HG02943 (cell line): ENCODE results near the gene MAPKAP1.
"Not testable (repeated sequence)": the region's sequence is repeated elsewhere in the genome, so short reads cannot be mapped to it uniquely, and the experiment has no call there.

Experiments used
- ATAC-seq: cut with Tn5 transposase; IDR thresholded peaks from one replicate; pipeline ENCODE4 v1.9.1; 2021; ENCODE audit warnings: mild to moderate bottlenecking, low read depth, moderate library complexity; ENCODE audit not compliant: unreplicated experiment

Gene MAPKAP1

DNA sequence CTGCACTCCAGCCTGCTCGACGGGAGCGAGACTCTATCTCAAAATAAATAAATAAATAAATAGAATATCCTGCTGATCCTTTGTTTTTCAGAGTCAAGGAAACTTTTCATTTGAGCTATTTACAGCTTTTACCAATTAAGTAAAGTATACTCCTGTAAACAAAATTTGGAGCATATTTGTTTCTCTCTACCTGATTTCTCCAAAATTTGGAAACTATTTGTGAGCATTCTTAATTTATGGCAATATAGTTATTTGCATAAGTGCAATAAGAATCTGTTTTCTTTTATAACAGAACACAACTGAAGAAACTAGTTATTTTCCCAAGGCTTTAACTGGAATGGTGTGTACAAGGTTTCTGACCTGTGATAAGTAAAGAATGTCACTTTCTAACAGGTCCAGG lies 135.2 kb downstream of the MAPKAP1 start:
- ATAC-seq = not testable (repeated sequence)

- no peak for ATAC-seq
These were observed 136.8 kb downstream of the MAPKAP1 start for GRCh38 chr9:125570246-125570645.

DNA sequence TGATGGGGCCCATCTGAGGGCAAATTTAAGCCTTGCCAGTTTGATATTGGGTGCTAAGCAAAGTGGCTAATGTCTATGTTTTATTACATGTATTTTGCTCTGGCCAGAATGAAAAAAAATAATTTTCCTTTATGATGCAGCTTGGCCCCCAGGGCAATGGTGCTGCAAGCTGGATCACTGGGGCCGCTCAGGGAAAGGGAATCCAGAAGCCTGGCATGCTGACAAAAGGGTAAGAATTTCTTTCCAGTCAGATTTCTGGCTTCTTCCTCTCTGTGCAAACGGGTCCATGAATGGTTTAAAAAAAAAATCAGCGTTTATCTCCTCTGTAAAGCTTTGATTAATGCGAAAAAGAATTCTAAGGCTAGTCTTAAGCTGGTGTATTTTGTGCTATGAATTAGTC lies 138.4 kb downstream of the MAPKAP1 start:
- ATAC-seq = no peak

GRCh38 chr9:125566051-125566450 lies 141.0 kb downstream of the MAPKAP1 start:
- not testable (repeated sequence) for ATAC-seq

DNA sequence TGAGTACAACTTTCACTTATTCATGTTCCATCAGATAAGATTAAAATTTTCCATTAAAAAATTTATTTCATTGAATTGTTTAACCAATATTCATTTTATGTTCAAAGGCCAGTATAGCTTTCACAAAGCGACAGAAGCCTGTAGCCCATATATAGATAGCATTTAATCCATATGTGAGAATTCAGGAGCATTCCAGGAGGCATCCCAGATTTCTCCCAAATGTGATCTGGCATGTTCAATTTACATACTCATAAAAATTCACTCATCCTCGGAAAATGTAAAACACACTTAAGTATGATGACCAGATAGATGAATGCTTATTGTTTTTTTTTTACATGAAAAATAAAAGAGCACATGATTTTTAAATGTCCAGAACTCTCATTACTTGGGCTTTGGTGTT lies 141.9 kb downstream of the MAPKAP1 start:
- no peak for ATAC-seq

- no peak for ATAC-seq
These were observed 142.4 kb downstream of the MAPKAP1 start for GRCh38 chr9:125564631-125565030.

DNA sequence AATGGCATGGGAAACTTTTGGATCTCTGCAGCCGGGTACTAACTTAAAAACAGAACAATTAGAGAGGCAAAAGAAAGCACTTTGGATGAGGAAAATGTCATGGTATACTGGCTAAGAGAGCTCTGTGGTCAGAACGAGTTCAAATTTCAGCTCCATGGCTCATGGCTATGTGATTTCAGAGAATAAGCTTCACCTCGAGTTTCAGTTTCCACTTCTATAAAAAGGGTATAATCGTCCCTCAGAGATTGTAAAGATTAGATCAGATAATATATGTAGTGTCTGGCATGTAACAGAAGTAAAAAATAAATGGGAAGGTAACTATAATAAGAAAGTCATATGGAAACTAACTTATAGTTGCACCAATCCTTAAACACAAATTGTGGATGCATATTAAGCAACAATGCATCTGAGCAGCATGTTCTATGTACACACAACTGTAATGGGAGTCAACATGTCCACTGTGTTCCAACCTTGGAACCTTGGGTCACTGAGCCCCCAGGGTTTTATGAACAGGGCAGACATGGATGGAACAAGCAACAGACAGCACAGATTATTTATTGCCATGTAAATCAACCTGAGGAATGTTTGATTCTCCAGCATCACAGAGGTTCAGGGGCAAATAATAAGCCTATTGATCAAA lies 145.4 kb downstream of the MAPKAP1 start:
- ATAC-seq = no peak

GRCh38 chr9:125559894-125560293 lies 147.1 kb downstream of the MAPKAP1 start:
- no peak for ATAC-seq

DNA sequence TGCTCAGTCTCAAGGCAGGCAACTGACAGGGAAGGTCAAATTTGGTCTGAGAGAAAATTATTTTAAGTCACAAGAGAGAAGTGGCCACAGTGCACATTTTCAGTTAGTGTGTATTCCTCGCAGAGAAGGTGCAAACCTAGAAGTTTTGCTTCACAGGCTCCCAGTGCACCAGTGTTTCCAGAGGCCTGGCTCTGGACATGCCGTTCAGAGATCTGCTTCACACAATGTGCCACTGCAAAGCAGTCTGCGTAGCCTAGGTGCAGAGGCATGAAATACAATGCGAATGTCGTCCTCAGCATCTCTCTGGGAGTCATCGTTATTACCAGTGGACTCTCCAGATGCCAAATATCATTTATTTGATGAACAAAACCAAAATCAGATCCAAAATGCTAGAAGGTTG lies 147.8 kb downstream of the MAPKAP1 start:
- ATAC-seq = no peak

GRCh38 chr9:125558453-125559092 lies 148.4 kb downstream of the MAPKAP1 start:
- no peak for ATAC-seq

DNA sequence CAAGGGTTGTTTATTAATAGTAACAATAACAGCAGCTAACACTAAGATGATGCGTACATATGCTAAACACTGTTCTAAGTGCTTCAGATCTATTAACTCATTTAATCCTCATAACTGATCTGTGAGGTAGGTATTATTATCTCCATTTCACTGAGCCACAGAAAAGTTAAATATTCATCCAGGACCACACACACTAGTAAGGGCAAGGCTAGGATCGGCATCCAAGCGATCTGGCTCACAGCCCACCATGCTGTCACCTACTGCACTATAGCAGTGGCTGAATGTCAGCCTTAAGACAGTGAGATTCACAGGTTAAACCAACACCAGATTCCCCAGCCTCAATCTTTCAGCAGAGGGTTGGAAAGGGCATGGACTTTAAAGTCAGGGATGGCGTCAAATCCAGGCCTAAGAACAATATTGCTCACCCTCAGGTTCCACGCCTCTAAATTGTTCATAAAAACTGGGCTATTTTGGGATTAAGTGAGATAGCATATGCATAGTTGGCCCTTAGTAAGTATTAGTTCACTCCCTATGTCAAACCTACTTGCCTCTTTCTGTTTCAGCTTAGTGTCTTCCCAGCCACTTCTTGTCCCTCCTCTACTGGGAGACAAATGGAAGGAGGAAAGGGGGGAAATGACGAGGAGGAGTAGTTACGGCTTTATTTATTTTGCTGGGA lies 150.8 kb downstream of the MAPKAP1 start:
- ATAC-seq = no peak

DNA sequence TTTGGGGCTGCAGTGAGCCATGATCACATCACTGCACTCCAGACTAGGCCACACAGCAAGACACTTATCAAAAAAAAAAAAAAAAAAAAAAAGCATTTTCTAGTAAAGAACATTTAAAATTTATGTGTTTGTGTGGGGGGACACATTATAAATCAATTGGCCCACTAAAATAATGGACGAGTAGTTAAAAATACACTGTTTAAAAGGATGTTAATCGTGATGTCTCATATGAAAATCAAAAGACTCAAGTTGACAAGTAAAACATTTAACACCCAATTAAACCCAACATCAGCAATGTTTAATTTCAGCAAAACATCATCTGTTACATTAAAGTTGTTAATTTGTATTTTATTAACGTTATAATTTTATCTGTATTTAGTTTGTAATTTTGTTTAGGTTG lies 152.3 kb downstream of the MAPKAP1 start:
- ATAC-seq = no peak

- ATAC-seq = no peak
These were observed 155.2 kb downstream of the MAPKAP1 start for GRCh38 chr9:125551781-125552180.

DNA sequence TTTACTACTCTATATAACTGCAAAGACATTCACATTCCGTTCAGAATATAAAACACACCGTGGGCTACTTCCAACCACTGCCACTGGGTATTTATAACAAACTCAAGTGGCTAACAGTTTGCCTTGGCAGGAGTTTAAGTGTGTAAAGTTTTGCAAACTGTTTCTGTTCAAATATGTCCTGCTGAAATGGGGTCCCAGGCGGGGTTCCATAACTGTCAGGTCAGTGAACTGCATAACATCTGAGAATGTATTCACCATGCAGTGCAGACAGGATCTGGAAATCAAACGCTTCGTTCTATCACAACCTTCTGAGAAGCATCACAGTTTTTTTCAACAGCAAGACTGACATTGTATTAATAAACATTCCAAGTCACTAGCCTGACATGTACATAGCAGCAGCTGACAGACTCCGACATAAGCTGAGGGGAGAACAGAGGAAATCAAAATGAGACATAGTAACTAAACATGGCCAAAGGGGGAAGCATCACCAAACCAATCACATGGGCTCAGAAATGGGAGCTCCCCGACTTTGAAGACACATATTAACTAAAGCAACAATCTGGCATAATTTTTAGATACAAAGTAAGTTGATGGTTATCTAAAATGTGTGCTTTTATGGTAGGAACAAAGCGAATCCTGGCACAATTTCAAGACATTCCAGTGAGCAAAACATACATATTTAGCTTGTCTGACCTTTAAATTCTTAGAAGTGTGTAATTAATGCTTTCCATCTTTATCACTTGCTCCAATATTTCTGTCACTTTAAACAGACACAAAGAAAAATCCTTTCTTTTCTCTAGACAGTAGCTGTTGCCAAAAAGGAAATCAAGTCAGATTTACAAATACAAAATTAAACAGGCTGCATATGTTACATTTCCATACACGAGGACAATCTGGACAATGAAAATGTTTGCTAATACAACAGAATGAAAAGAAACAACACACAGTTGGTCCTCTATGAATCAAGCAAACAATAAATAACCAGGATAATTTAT lies 156.8 kb downstream of the MAPKAP1 start:
- no peak for ATAC-seq

DNA sequence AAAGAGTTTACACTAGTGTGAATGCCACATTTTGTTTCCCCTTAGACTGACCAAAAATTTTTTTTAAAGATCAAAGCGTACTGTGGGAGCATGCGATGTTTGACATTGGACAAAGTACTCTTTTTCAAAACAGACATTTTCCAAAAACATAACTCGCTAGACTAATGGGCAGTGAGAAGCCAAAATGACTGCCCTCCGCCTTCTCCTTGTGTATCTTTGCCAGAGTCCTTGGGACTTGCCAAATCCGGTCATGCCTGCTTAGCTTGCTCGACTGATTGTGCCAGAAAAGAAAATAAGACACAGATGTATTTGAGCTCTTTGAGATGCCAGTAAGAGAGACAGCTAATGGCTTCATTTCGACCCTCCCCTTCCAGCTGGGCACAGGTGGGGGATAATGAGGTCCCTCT lies 157.5 kb downstream of the MAPKAP1 start:
- no peak for ATAC-seq

DNA sequence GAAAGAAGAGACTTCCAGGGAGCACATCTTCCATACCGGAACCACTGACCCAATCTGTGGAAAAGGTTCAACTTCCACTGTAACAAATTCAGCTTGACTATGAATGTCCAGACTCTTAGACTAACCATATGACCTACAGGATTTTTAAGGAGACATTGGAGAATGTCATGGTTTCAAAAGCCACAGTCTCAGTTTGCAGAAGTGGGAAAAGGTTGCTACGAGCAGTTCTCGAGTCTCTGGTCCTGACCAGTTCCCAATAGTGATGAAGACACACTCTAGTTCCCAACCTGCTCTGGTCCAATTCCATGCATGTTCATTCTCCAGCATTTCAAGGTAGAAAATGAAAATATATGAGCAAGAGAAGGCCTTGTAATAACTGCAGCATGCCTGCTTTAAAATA lies 158.0 kb downstream of the MAPKAP1 start:
- no peak for ATAC-seq

- no peak for ATAC-seq
These were observed 158.9 kb downstream of the MAPKAP1 start for GRCh38 chr9:125548141-125548540.

DNA sequence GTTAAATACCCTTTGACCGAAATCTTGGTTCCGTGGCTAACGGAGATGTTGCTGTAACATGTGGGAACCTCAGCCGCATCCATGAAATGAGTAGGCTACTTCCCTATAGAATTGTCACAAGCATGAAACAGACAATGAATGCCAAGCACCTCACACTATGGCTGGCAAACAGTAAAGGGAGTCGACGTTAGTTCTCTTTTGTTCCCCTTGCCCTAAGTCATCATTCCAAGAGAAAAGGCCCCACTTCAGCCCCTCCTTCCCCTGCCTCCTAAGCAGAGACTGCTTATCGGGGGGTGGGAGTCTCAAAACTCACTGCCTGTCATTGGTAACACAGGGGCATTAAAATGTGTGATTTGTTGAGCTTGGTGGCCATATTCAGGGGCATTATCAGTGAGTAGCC lies 159.6 kb downstream of the MAPKAP1 start:
- ATAC-seq = no peak

- no peak for ATAC-seq
These were observed 161.2 kb downstream of the MAPKAP1 start for GRCh38 chr9:125545845-125546244.

DNA sequence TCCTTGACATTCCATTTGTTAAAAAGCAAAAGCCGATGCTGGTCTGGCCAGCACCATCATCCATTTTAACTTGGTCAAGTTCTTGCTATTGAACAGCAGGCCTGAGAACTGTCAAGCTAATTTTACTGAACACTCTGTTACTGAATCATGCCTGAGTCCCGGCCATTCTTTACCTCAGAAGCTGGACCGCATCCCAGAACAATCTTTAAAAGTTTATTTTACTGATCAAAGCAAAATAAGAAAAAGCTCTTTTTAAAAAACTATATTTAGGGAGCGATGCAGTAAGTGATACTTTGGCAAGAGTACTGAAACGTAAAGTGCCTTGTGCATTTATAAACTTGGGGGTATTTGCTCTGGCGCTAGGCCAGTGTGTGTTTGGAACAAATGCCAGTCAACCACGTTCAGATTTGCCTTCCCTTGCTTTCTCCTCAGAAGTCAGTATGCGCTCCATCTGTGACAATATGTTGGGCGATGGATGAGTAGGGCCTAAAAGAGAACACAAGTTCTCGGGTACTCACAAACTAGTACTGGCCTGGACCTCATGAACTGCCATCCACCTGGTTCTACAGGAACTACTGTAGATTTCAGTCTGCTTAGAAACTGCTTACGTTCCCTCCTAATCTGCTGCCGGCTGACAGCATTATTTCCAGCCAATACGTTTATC lies 161.9 kb downstream of the MAPKAP1 start:
- ATAC-seq = no peak
